Calu3 (cell line): ENCODE measurements around the gene PLAAT3. TPM values are rescaled to one million over a fixed set of nuclear protein-coding genes. Genes with fewer than 3 reads are reported as not detected.
A peak's percentile ranks its signal among the peaks of the same experiment; 100 is the strongest.
"Not testable (repeated sequence)": the region's sequence is repeated elsewhere in the genome, so short reads cannot be mapped to it uniquely, and the experiment has no call there.

ENCODE experiments used
- BruUV-seq: library from RNA; stranded (reverse); fragments of 400-500 nt; replicated peaks from 2 replicates; lab custom pipeline; 2021; lab: Mats Ljungman, UMichigan
- CTCF ChIA-PET: fragments of 300-600 bp; sonication (Branson Sonifier 250); formaldehyde crosslinking; loops from one replicate; lab custom pipeline; 2022; ENCODE audit warnings: antibody characterized with exemption; lab: Charles Lee
- DNase-seq: peaks from one replicate; pipeline ENCODE4 v3.0.0; 2022
- H3K27ac Mint-ChIP-seq: one replicate; pipeline ENCODE4 v1.8.0; 2022; ENCODE audit warnings: mixed read lengths; ENCODE audit not compliant: unreplicated experiment
- H3K27me3 Mint-ChIP-seq: one replicate; pipeline ENCODE4 v1.8.0; 2022; ENCODE audit warnings: mixed read lengths; ENCODE audit not compliant: unreplicated experiment
- H3K36me3 Mint-ChIP-seq: one replicate; pipeline ENCODE4 v1.8.0; 2022; ENCODE audit warnings: mild to moderate bottlenecking, moderate library complexity, mixed read lengths; ENCODE audit not compliant: insufficient read depth, unreplicated experiment
- H3K4me1 Mint-ChIP-seq: one replicate; pipeline ENCODE4 v1.8.0; 2022; ENCODE audit warnings: mild to moderate bottlenecking, low read depth, mixed read lengths; ENCODE audit not compliant: unreplicated experiment
- H3K4me3 Mint-ChIP-seq: one replicate; pipeline ENCODE4 v1.8.0; 2022; ENCODE audit warnings: mild to moderate bottlenecking, low read depth, moderate library complexity, mixed read lengths; ENCODE audit not compliant: unreplicated experiment
- H3K9me3 Mint-ChIP-seq: one replicate; pipeline ENCODE4 v1.8.0; 2022; ENCODE audit warnings: low read depth, mixed read lengths; ENCODE audit not compliant: unreplicated experiment
- intact Hi-C: fragments of 100-400 bp; cut with micrococcal nuclease; formaldehyde crosslinking; loops from one replicate; pipeline ENCODE4 v1.10.0; 2022; ENCODE audit not compliant: unreplicated experiment
- total RNA-seq: library from RNA; stranded (reverse); gene quantifications from 2 replicates; pipeline ENCODE4 v1.2.3, GENCODE V29; 2022
- TF ChIP-seq, protein P1 (sequence below): fragments of 200-600 bp; IDR thresholded peaks from one replicate; pipeline ENCODE4 v1.8.0; 2022; ENCODE audit warnings: antibody characterized with exemption; ENCODE audit not compliant: unreplicated experiment

Gene PLAAT3
- total RNA-seq, 1 experiment from 2014 or later, result 297 TPM

DNA sequence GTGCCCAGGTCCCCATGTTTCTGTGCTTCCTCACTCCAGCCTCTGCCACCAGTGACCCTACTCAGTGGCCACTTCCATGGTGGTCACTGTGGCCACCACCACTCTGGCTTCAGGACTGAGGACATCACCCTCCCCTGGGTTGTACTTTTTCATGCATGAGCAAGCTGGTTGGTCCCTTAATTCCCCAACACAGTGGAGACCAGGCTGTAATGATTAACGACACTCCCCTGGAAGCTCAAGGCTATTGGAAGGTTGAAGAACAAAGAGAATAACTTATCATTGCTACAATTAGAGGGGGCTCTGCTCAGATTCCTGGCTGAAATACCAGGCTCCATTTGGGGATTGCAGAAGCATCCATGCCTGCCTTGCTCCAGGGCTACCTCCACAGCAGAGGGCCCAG, 67.2 kb downstream of the PLAAT3 start:
- intact Hi-C loops, result no loop called here
- Mint-ChIP-seq H3K4me1 (no peaks in the 10 kb centered on the region), H3K4me3 (no peak overlapping the region), H3K9me3 (no peaks in the 10 kb centered on the region), H3K27me3 (no peaks in the 10 kb centered on the region), H3K27ac (peak overlapping the region; percentile 21), H3K36me3 (no peaks in the 10 kb centered on the region)
- BruUV-seq, result no TSS peak
- CTCF ChIA-PET, result no interaction called here
- no peak for DNase-seq
- TF ChIP-seq, protein P1, sequence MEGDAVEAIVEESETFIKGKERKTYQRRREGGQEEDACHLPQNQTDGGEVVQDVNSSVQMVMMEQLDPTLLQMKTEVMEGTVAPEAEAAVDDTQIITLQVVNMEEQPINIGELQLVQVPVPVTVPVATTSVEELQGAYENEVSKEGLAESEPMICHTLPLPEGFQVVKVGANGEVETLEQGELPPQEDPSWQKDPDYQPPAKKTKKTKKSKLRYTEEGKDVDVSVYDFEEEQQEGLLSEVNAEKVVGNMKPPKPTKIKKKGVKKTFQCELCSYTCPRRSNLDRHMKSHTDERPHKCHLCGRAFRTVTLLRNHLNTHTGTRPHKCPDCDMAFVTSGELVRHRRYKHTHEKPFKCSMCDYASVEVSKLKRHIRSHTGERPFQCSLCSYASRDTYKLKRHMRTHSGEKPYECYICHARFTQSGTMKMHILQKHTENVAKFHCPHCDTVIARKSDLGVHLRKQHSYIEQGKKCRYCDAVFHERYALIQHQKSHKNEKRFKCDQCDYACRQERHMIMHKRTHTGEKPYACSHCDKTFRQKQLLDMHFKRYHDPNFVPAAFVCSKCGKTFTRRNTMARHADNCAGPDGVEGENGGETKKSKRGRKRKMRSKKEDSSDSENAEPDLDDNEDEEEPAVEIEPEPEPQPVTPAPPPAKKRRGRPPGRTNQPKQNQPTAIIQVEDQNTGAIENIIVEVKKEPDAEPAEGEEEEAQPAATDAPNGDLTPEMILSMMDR, result no peak

DNA sequence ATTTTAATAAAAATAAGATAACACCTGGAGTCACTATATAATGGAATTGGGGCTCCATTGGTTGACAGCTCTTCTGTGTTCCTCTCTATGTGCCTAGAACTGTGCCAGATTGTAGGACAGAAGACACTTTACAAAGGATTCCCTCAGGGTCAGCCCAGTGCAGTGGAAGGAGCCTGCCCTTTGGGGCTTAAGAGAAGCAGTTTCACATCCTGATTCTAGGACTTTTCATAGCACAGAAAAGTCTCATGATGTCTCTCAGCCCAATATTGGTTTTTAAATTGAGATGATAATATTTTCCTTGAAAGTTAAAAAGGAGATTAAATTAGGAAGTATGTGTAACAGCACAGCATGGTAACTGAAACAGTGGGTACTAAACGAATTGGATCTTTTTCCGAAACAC, 70.5 kb downstream of the PLAAT3 start:
- no peaks in the 10 kb centered on the region for H3K9me3 Mint-ChIP-seq
- H3K27me3 Mint-ChIP-seq, result no peaks in the 10 kb centered on the region
- no TSS peak for BruUV-seq
- no peaks in the 10 kb centered on the region for H3K4me1 Mint-ChIP-seq
- CTCF ChIA-PET, result no interaction called here
- H3K27ac Mint-ChIP-seq, result no peak overlapping the region
- TF ChIP-seq, protein P1, result no peak
- peaks cover 2% of the 10 kb centered on the region for H3K36me3 Mint-ChIP-seq
- no peak for DNase-seq
- intact Hi-C loops, result no loop called here
- no peak overlapping the region for H3K4me3 Mint-ChIP-seq

DNA sequence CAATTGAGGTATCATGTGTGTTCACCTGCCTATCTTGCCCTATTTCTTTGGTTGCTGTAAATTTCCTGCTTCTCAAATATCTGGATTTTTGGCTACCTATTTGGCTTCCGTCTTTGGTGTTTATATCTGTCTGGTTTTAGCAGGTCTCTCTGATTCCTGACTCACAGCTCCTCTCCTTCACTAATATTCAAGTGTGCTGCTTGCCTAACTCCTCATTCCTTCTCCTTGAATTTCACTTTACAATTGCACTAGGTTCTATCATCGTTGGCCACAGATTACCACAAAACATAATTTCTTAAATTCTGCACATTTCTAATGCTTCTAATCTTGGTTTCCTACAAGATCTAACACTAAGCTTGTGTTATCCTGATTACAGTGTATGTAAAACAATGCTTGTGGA, 71.7 kb downstream of the PLAAT3 start:
- H3K9me3 Mint-ChIP-seq, CTCF ChIA-PET, BruUV-seq, DNase-seq, H3K27me3 Mint-ChIP-seq, H3K4me3 Mint-ChIP-seq, H3K27ac Mint-ChIP-seq, intact Hi-C loops, H3K4me1 Mint-ChIP-seq: not testable (repeated sequence)
- H3K36me3 Mint-ChIP-seq, result peaks cover 10% of the 10 kb centered on the region

DNA sequence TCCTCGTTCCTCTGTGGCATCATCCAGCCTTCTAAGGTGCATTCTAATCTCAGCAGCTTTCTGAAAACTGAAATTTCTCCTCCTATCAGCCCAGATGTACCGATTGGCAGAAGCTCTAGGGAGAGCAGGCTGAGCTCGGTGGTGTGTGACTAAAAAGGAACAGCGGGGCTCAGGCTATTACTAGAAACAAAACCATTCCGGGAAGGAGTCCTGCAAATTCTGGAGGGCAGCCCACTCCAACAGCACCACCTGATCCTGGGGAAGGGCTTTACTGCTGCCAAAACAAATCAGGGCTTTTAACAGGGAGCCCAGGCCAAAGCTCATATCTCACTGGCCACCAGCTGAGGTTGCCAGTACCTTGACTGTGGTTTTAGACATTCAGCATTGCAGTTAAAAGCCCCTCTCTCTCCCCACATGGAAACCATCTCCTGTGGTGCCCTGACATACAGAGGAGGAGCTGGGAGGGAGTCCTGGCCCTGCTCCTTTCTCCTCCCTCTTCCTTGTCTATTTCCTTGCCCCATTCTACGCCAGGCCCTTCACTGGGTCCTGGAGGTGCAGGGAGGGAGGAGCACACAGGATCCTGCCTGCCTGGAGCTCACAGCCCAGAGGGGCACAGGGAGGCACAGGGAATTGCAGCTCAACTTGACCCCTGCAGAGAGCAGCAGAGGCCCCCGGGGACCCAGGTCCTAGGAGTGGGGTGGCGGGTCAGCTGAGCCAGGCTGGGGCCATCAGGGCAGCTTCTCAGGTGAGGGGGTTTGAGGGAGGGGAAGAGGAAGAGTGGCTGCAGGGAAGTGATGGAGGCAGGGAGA, 76.7 kb downstream of the PLAAT3 start:
- intact Hi-C loops, result no loop called here
- no peak for DNase-seq
- no peaks in the 10 kb centered on the region for H3K9me3 Mint-ChIP-seq
- peaks cover 26% of the 10 kb centered on the region for H3K36me3 Mint-ChIP-seq
- H3K4me1 Mint-ChIP-seq, result peaks cover 36% of the 10 kb centered on the region
- no TSS peak for BruUV-seq
- H3K4me3 Mint-ChIP-seq, result peak overlapping the region; percentile 71
- no peaks in the 10 kb centered on the region for H3K27me3 Mint-ChIP-seq
- TF ChIP-seq, protein P1, result no peak
- CTCF ChIA-PET, result interaction anchor here (0.6 to 2.2 kb wide), 7 partner anchors 14 to 316 kb away, joined by 3 to 8 read pairs (median 5); no protein-coding TSS in a partner anchor
- peak overlapping the region; percentile 37 for H3K27ac Mint-ChIP-seq
